Tibial artery (tissue), 4 donors: ENCODE data around the gene SMARCA4.
"Not testable (repeated sequence)": the region's sequence is repeated elsewhere in the genome, so short reads cannot be mapped to it uniquely, and the experiment has no call there.

ENCODE experiments used
- DNase-seq, 2 donors: peaks; one replicate each; pipeline ENCODE4 v3.0.0-alpha.2; 2019
- H3K27ac ChIP-seq, 2 donors: fragments of 200-600 bp; sonication (generic) in 1 of 2; 1 replicate in 1 of 2; 2 replicates in 1 of 2; pipeline ENCODE4 v1.5.1; 2018 to 2019; ENCODE audit warnings: mild to moderate bottlenecking in 1 of 2
- H3K27me3 ChIP-seq, 2 donors: fragments of 200-600 bp; sonication (generic) in 1 of 2; one replicate each; pipeline versions ENCODE4 v1.5.1 to v1.6.0; 2016 to 2019
- H3K36me3 ChIP-seq, 3 donors: fragments of 200-600 bp; sonication (generic) in 2 of 3; one replicate each; pipeline ENCODE4 v1.5.1; 2016 to 2019; ENCODE audit warnings: mild to moderate bottlenecking in 2 of 3
- H3K4me1 ChIP-seq, 4 donors: fragments of 200-600 bp; sonication (generic) in 2 of 4; 1 replicate in 3 of 4; 2 replicates in 1 of 4; pipeline ENCODE4 v1.5.1; 2016 to 2019
- H3K4me3 ChIP-seq, 2 donors: fragments of 200-600 bp; sonication (generic) in 1 of 2; 1 replicate in 1 of 2; 2 replicates in 1 of 2; pipeline ENCODE4 v1.5.1; 2018 to 2019; ENCODE audit warnings: mild to moderate bottlenecking in 2 of 2
- H3K9me3 ChIP-seq, 3 donors: fragments of 200-600 bp; sonication (generic) in 1 of 3; one replicate each; pipeline ENCODE4 v1.5.1; 2016 to 2019
- intact Hi-C: fragments of 100-400 bp; cut with DNase I; formaldehyde crosslinking; loops from one replicate; pipeline ENCODE4 v1.15.0; 2023; ENCODE audit warnings: low total_unique reads
- TF ChIP-seq, protein P1 (sequence below), 2 experiments: fragments of 200-600 bp in 1 of 2; fragments of 450-650 bp in 1 of 2; IDR thresholded peaks; one replicate each; pipeline ENCODE4 v1.5.1; 2017 to 2019; ENCODE audit warnings: antibody characterized with exemption in 2 of 2, mild to moderate bottlenecking in 1 of 2, moderate library complexity in 1 of 2

SMARCA4 gene

GRCh38 chr19:10991076-10991475 is 30.2 kb downstream of the SMARCA4 start:
- DNase-seq = no peak
- TF ChIP-seq, protein P1, sequence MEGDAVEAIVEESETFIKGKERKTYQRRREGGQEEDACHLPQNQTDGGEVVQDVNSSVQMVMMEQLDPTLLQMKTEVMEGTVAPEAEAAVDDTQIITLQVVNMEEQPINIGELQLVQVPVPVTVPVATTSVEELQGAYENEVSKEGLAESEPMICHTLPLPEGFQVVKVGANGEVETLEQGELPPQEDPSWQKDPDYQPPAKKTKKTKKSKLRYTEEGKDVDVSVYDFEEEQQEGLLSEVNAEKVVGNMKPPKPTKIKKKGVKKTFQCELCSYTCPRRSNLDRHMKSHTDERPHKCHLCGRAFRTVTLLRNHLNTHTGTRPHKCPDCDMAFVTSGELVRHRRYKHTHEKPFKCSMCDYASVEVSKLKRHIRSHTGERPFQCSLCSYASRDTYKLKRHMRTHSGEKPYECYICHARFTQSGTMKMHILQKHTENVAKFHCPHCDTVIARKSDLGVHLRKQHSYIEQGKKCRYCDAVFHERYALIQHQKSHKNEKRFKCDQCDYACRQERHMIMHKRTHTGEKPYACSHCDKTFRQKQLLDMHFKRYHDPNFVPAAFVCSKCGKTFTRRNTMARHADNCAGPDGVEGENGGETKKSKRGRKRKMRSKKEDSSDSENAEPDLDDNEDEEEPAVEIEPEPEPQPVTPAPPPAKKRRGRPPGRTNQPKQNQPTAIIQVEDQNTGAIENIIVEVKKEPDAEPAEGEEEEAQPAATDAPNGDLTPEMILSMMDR (IDR thresholded peaks at IDR 0.05) = no peak
- no peaks in the 10 kb centered on the region for H3K27me3 ChIP-seq
- no peaks in the 10 kb centered on the region for H3K4me1 ChIP-seq
- H3K9me3 ChIP-seq = no peaks in the 10 kb centered on the region
- H3K27ac ChIP-seq = no peak overlapping the region
- H3K4me3 ChIP-seq = no peak overlapping the region
- peaks cover 61 to 97% (median 88%) of the 10 kb centered on the region in 3 donors for H3K36me3 ChIP-seq
- intact Hi-C loops = no loop called here

DNA sequence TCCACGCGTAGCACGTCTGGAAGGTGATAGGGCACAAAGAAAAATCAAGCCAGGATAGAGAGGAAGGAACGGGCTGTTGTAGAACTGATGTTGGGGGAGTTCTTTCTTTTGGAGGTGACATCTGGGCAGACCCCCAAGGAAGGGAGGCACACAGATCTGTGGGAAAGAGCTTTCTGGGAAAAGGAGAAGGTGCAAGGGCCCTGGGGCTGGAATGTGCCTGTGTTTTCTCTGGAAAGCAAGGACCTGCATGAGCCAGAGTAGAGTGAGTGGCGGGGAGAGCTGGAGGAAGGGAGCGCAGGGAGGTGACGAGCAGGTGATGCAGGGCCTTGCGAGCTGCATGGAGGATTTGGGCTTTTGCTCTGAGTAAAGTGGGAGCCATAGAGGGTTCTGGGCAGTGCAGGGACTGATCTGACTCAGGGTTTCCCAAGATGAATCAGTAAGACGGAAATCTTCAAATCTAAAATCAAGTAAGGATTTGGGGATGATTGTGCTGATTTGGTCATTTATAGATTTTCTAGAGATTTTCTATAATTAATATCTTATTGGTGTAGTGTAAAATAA is 30.8 kb downstream of the SMARCA4 start:
- peaks cover 61 to 97% (median 88%) of the 10 kb centered on the region in 3 donors for H3K36me3 ChIP-seq
- H3K27ac ChIP-seq = no peak overlapping the region
- intact Hi-C loops = no loop called here
- no peak overlapping the region for H3K4me3 ChIP-seq
- H3K27me3 ChIP-seq = no peaks in the 10 kb centered on the region
- DNase-seq = no peak
- no peaks in the 10 kb centered on the region for H3K9me3 ChIP-seq
- TF ChIP-seq, protein P1 (IDR thresholded peaks at IDR 0.05) = no peak
- no peaks in the 10 kb centered on the region for H3K4me1 ChIP-seq

- intact Hi-C loops, H3K27ac ChIP-seq, H3K27me3 ChIP-seq, H3K4me3 ChIP-seq, H3K4me1 ChIP-seq, H3K9me3 ChIP-seq, DNase-seq: not testable (repeated sequence)
- H3K36me3 ChIP-seq = peaks cover 65 to 97% (median 88%) of the 10 kb centered on the region in 3 donors
Observed at GRCh38 chr19:10992174-10992573, 31.3 kb downstream of the SMARCA4 start.

DNA sequence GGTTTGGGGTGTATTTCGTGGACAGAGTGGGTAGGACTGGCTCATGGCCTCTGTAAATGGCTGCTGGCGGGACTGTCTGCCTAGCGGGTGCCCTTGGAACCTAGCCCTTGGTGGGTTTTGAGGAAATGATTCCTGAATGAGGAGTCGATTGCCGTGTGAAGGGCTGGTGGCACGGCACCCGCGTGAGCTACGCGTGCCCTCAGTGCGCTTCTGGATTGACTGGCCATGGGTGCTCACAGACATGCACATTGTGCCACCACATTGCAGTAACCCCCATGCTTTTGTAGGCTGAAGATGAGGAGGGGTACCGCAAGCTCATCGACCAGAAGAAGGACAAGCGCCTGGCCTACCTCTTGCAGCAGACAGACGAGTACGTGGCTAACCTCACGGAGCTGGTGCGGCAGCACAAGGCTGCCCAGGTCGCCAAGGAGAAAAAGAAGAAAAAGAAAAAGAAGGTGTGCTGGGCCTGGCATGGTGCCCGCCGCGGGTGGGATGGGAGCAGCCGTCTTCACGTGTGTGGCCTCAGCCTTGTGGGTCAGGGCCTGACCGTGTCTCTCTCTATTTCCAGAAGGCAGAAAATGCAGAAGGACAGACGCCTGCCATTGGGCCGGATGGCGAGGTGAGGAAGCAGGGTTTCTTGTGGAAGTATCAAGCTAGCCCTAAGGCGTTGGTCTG is 35.2 kb downstream of the SMARCA4 start:
- Histone ChIP-seq H3K27me3 (no peaks in the 10 kb centered on the region), H3K4me1 (no peaks in the 10 kb centered on the region), H3K4me3 (no peak overlapping the region), H3K9me3 (no peaks in the 10 kb centered on the region), H3K36me3 (peaks cover 49 to 97% (median 72%) of the 10 kb centered on the region in 3 donors), H3K27ac (no peak overlapping the region)
- DNase-seq = no peak
- TF ChIP-seq, protein P1 (IDR thresholded peaks at IDR 0.05) = no peak
- intact Hi-C loops = no loop called here

DNA sequence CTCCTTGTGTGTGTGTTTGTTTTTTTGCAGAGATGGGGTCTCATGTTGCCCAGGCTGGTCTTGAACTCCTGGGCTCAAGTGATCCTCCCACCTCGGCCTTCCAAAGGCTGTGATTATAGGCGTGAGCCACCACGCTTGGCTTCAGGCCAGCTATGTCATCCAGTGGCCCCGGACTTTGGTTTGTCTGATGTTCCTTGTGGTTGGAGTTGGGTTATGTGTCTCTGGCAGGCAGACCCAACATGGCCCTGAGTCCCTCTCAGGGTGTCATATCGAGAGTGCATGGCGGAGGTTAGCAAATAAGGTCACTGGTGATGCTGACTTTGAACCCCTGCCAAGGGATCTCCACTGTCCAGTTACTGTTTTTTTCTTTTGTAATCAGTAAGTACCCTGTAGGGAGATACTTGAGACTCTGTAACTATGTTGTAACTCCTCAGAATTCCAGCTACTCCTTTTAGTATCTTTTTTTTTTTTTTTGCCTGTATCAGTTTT is 37.3 kb downstream of the SMARCA4 start:
- DNase-seq = peak in 1 of 2 donors; percentile 36
- Histone ChIP-seq H3K27ac (no peak overlapping the region), H3K9me3 (no peaks in the 10 kb centered on the region), H3K4me1 (no peaks in the 10 kb centered on the region), H3K27me3 (no peaks in the 10 kb centered on the region), H3K36me3 (peaks cover 46 to 91% (median 65%) of the 10 kb centered on the region in 3 donors), H3K4me3 (no peak overlapping the region)
- intact Hi-C loops = no loop called here
- TF ChIP-seq, protein P1 (IDR thresholded peaks at IDR 0.05) = no peak

DNA sequence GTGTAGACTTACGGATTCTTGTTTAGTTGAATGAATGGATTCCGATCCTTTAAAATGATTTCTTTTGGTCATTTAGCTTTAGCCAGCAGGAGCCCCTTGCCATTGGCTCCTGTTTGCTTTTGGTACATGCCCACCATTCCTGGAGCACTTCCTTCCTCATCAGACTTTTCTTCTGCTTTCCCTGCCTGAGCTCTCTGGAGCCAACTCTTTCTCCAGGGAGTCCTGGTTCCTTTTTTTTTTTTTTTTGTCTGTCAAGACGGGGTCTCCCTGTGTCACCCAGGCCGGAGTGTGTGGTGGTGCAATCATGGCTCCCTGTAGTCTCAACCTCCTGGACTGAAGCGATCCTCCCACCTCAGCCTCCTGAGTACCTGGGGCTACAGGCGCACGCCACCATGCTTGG is 37.8 kb downstream of the SMARCA4 start:
- Histone ChIP-seq H3K36me3 (peaks cover 47 to 91% (median 65%) of the 10 kb centered on the region in 3 donors), H3K9me3 (no peaks in the 10 kb centered on the region), H3K4me1 (no peaks in the 10 kb centered on the region), H3K27ac (no peak overlapping the region), H3K27me3 (no peaks in the 10 kb centered on the region), H3K4me3 (no peak overlapping the region)
- no peak for DNase-seq
- intact Hi-C loops = no loop called here
- TF ChIP-seq, protein P1 (IDR thresholded peaks at IDR 0.05) = no peak
